NCI-H345 treated with DMSO at 0.1 percent for 48 hours (cell line): ENCODE results near the gene USP9Y.

Source experiments
- DNase-seq: peaks from one replicate; lab custom pipeline; 2025; ENCODE audit not compliant: unreplicated experiment; lab: John Stamatoyannopoulos, UW

The USP9Y gene

GRCh38 chrY:12756021-12756420, 55.0 kb downstream of the USP9Y start:
- no peak for DNase-seq

GRCh38 chrY:12765976-12766375, 64.9 kb downstream of the USP9Y start:
- DNase-seq: no peak

GRCh38 chrY:12784521-12784920, 83.5 kb downstream of the USP9Y start:
- no peak for DNase-seq

GRCh38 chrY:12793999-12794398, 93.0 kb downstream of the USP9Y start:
- no peak for DNase-seq

GRCh38 chrY:12808046-12808445, 107.0 kb downstream of the USP9Y start:
- no peak for DNase-seq

- no peak for DNase-seq
These were observed 108.0 kb downstream of the USP9Y start for GRCh38 chrY:12809034-12809433.

- DNase-seq: no peak
These were observed 122.4 kb downstream of the USP9Y start for GRCh38 chrY:12823408-12823807.

GRCh38 chrY:12826791-12827190, 125.8 kb downstream of the USP9Y start:
- no peak for DNase-seq

GRCh38 chrY:12833284-12833683, 132.3 kb downstream of the USP9Y start:
- no peak for DNase-seq

- DNase-seq: no peak
These were observed 136.5 kb downstream of the USP9Y start for GRCh38 chrY:12837550-12837949.

GRCh38 chrY:12841368-12841767, 140.3 kb downstream of the USP9Y start:
- no peak for DNase-seq

- no peak for DNase-seq
These were observed 145.8 kb downstream of the USP9Y start for GRCh38 chrY:12846793-12847192.

- no peak for DNase-seq
These were observed 154.8 kb downstream of the USP9Y start for GRCh38 chrY:12855791-12856275.

GRCh38 chrY:12867960-12868359, 166.9 kb downstream of the USP9Y start:
- DNase-seq: no peak

GRCh38 chrY:12896973-12897372, 195.9 kb downstream of the USP9Y start:
- no peak for DNase-seq

- no peak for DNase-seq
These were observed 197.6 kb downstream of the USP9Y start for GRCh38 chrY:12898604-12899003.

- DNase-seq: no peak
These were observed 203.8 kb downstream of the USP9Y start, which contains the start of gene DDX3Y for GRCh38 chrY:12904618-12905516. Gene DDX3Y (plus strand): TSS chrY:12904868. CDS start chrY:12904937, 69 bp downstream.

- no peak for DNase-seq
These were observed 204.5 kb downstream of the USP9Y start for GRCh38 chrY:12905517-12905872.

GRCh38 chrY:12905895-12906294, 204.9 kb downstream of the USP9Y start:
- no peak for DNase-seq
